Spleen (tissue), 11 donors: ENCODE measurements around the gene CLEC4M. TPM values are rescaled to one million over a fixed set of nuclear protein-coding genes. Genes with fewer than 3 reads are reported as not detected.
A peak's percentile ranks its signal among the peaks of the same experiment; 100 is the strongest.

Experiments used
- DNase-seq: peaks from one replicate; pipeline ENCODE4 v3.0.0-alpha.2; 2020
- H3K27ac ChIP-seq, 8 donors: fragments of 200-600 bp; sonication (generic) in 7 of 8; 1 replicate in 4 of 8; 2 replicates in 4 of 8; pipeline versions ENCODE4 v1.5.0 to v1.8.0; 2016 to 2021; ENCODE audit warnings: inconsistent platforms in 4 of 8, mild to moderate bottlenecking in 4 of 8, moderate library complexity in 1 of 8
- H3K27me3 ChIP-seq, 7 donors: fragments of 200-600 bp; sonication (generic) in 6 of 7; replicated peaks in 1 of 7; 1 replicate in 4 of 7; 2 replicates in 3 of 7; pipeline versions ENCODE4 v1.5.0 to v1.8.0; 2016 to 2021; ENCODE audit warnings: inconsistent platforms in 3 of 7, mild to moderate bottlenecking in 1 of 7
- H3K36me3 ChIP-seq, 6 donors: fragments of 200-600 bp; sonication (generic) in 5 of 6; 1 replicate in 4 of 6; 2 replicates in 2 of 6; pipeline versions ENCODE4 v1.5.0 to v1.8.0; 2016 to 2021; ENCODE audit warnings: inconsistent platforms in 2 of 6
- H3K4me1 ChIP-seq, 6 donors: fragments of 200-600 bp; sonication (generic) in 5 of 6; 1 replicate in 3 of 6; 2 replicates in 3 of 6; pipeline versions ENCODE4 v1.5.0 to v1.8.0; 2016 to 2021; ENCODE audit warnings: inconsistent platforms in 3 of 6
- H3K4me3 ChIP-seq, 8 donors: fragments of 200-600 bp; sonication (generic) in 7 of 8; 1 replicate in 4 of 8; 2 replicates in 4 of 8; pipeline versions ENCODE4 v1.5.0 to v1.8.0; 2016 to 2021; ENCODE audit warnings: inconsistent platforms in 4 of 8, mild to moderate bottlenecking in 4 of 8, moderate library complexity in 2 of 8
- H3K9me3 ChIP-seq, 8 donors: fragments of 200-600 bp; sonication (generic) in 7 of 8; 1 replicate in 4 of 8; 2 replicates in 4 of 8; pipeline versions ENCODE4 v1.5.0 to v1.8.0; 2016 to 2021; ENCODE audit warnings: inconsistent platforms in 4 of 8
- POLR2A ChIP-seq, 3 donors: fragments of 450-650 bp; IDR thresholded peaks; one replicate each; pipeline ENCODE4 v1.5.1; 2017; ENCODE audit warnings: antibody characterized with exemption in 3 of 3, mild to moderate bottlenecking in 1 of 3
- POLR2AphosphoS5 ChIP-seq, 3 donors: sonication (generic); formaldehyde crosslinking; IDR thresholded peaks; one replicate each; pipeline ENCODE4 v1.5.1; 2017; ENCODE audit warnings: antibody characterized with exemption in 3 of 3
- WGBS, 5 donors: extraction: QIAGEN DNeasy Blood & Tissue Kit in 3 of 5; methylation state at CpG; one replicate each; pipeline versions ENCODE4 v1.1.5 to v1.1.7; 2013 to 2018; 5-methylcytosine and 5-hydroxymethylcytosine counted together
- intact Hi-C: fragments of 100-400 bp; cut with DNase I; formaldehyde crosslinking; loops from one replicate; pipeline ENCODE4 v1.15.0; 2023; ENCODE audit warnings: low total_unique reads
- polyA plus RNA-seq, 3 donors: library from polyadenylated mRNA; stranded (reverse); fragments of 200-250 nt; gene quantifications; one replicate each; pipeline ENCODE4 v1.2.1, GENCODE V29; 2013
- total RNA-seq, 7 donors: library from RNA; depleted of rRNA in 3 of 7; stranded (reverse); fragments of >200 nt in 3 of 7; fragmentation: NEBNext Ultra II Directional in 4 of 7; extraction: Animal tissue kit (Norgen Biotek cat#: 25700) in 4 of 7; gene quantifications; one replicate each; pipeline versions ENCODE4 v1.1.0 to v1.2.1, GENCODE V29; 2016 to 2021
- TF ChIP-seq, protein P1 (sequence below), 11 experiments: fragments of 200-600 bp in 7 of 11; fragments of 450-650 bp in 4 of 11; sonication (generic) in 4 of 11; IDR thresholded peaks in 8 of 11; conservative IDR thresholded peaks in 3 of 11; 1 replicate in 7 of 11; 2 replicates in 4 of 11; pipeline versions ENCODE4 v1.4.0 to v1.8.0; 2016 to 2021; ENCODE audit warnings: antibody characterized with exemption in 11 of 11, inconsistent platforms in 4 of 11, mild to moderate bottlenecking in 1 of 11
- donor health status: healthy with polysubstance abuse.
- donor health status: DM: no; HTN: no; CAD: no; lungs with moderate emphysema.
- donor health status: DM: no; HTN: no; CAD: no.
- donor health status: Bipolar disorder and iron deficiency.
- donor health status: healthy.
- donor health status: DM: no; HTN: no; CAD: no.
- donor health status: DM: yes; HTN: yes; CAD: no.

Gene CLEC4M
- total and polyA plus RNA-seq, 10 donors: 0.12 to 3.3 (median 0.57) TPM; not detected in 6

- 78 to 84% (median 79%) methylated on average over 19 of the region's 19 CpGs for WGBS, 5 donors
Measured at GRCh38 chr19:7739801-7740681, 23.0 kb upstream of the CLEC4M start.

GRCh38 chr19:7740682-7741054 lies 22.4 kb upstream of the CLEC4M start:
- intact Hi-C loops: no loop called here
- WGBS, 5 donors: 58 to 73% (median 61%) methylated on average over 6 of the region's 6 CpGs
- Histone ChIP-seq H3K9me3 (no peaks in the 10 kb centered on the region), H3K36me3 (no peaks in the 10 kb centered on the region), H3K4me3 (no peak overlapping the region), H3K27ac (peak overlapping the region in 1 of 8 donors; percentile 39), H3K27me3 (no peaks in the 10 kb centered on the region), H3K4me1 (peaks cover 0 to 28% (median 7%) of the 10 kb centered on the region in 6 donors)
- TF ChIP-seq, protein P1, sequence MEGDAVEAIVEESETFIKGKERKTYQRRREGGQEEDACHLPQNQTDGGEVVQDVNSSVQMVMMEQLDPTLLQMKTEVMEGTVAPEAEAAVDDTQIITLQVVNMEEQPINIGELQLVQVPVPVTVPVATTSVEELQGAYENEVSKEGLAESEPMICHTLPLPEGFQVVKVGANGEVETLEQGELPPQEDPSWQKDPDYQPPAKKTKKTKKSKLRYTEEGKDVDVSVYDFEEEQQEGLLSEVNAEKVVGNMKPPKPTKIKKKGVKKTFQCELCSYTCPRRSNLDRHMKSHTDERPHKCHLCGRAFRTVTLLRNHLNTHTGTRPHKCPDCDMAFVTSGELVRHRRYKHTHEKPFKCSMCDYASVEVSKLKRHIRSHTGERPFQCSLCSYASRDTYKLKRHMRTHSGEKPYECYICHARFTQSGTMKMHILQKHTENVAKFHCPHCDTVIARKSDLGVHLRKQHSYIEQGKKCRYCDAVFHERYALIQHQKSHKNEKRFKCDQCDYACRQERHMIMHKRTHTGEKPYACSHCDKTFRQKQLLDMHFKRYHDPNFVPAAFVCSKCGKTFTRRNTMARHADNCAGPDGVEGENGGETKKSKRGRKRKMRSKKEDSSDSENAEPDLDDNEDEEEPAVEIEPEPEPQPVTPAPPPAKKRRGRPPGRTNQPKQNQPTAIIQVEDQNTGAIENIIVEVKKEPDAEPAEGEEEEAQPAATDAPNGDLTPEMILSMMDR (IDR thresholded peaks at IDR 0.05 in 8 of 11, conservative IDR thresholded peaks at IDR 0.05 in 3 of 11): no peak
- TF ChIP-seq POLR2A (IDR thresholded peaks at IDR 0.05) (no peak), POLR2AphosphoS5 (IDR thresholded peaks at IDR 0.05) (no peak)
- no peak for DNase-seq

More at GRCh38 chr19:7739801-7740681, 23.0 kb upstream of the CLEC4M start:
- Histone ChIP-seq H3K27ac (peak overlapping the region in 1 of 8 donors; percentile 39), H3K9me3 (no peaks in the 10 kb centered on the region), H3K36me3 (no peaks in the 10 kb centered on the region), H3K4me3 (no peak overlapping the region), H3K4me1 (peaks cover 0 to 28% (median 7%) of the 10 kb centered on the region in 6 donors), H3K27me3 (no peaks in the 10 kb centered on the region)
- DNase-seq: no peak
- intact Hi-C loops: no loop called here
- TF ChIP-seq POLR2AphosphoS5 (IDR thresholded peaks at IDR 0.05) (no peak), POLR2A (IDR thresholded peaks at IDR 0.05) (no peak)
- TF ChIP-seq, protein P1 (IDR thresholded peaks at IDR 0.05 in 8 of 11, conservative IDR thresholded peaks at IDR 0.05 in 3 of 11): no peak

DNA sequence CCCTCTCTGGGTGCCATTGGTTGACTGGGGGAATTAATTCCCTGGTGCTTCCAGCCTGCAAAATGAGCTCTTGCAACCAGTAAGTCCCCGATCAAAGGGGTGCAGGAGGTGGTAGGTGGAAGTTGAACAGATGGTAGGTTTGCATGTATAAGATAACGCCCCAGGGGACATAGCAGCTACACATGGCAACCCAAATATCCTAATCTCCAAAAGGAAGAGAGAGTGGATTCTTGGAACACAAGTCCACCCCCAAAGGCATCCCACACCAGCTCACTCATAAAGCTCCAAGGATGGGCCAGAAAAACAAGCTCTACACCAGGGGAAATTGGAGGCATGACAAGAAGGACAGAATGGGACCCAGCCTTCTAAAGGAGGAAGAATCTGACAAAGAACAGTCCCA lies 20.5 kb upstream of the CLEC4M start:
- Histone ChIP-seq H3K4me3 (no peak overlapping the region), H3K9me3 (no peaks in the 10 kb centered on the region), H3K27me3 (peaks cover 0 to 17% (median 0%) of the 10 kb centered on the region in 7 donors), H3K27ac (no peak overlapping the region), H3K36me3 (no peaks in the 10 kb centered on the region), H3K4me1 (peaks cover 0 to 32% (median 7%) of the 10 kb centered on the region in 6 donors)
- peak; percentile 11 for DNase-seq
- 51 to 82% (median 69%) methylated on average over 2 of the region's 2 CpGs for WGBS, 5 donors
- TF ChIP-seq POLR2A (IDR thresholded peaks at IDR 0.05): no peak
- intact Hi-C loops: no loop called here

GRCh38 chr19:7742991-7743390 lies 20.1 kb upstream of the CLEC4M start:
- Histone ChIP-seq H3K4me3 (no peak overlapping the region), H3K9me3 (peaks cover 0 to under 1% (median 0%) of the 10 kb centered on the region in 8 donors), H3K4me1 (peaks cover 0 to 34% (median 7%) of the 10 kb centered on the region in 6 donors), H3K36me3 (no peaks in the 10 kb centered on the region), H3K27me3 (peaks cover 0 to 22% (median 0%) of the 10 kb centered on the region in 7 donors), H3K27ac (no peak overlapping the region)
- 74 to 82% (median 76%) methylated on average over 11 of the region's 11 CpGs for WGBS, 5 donors
- intact Hi-C loops: no loop called here
- no peak for TF ChIP-seq POLR2A (IDR thresholded peaks at IDR 0.05)
- no peak for TF ChIP-seq POLR2AphosphoS5 (IDR thresholded peaks at IDR 0.05)
- TF ChIP-seq, protein P1 (IDR thresholded peaks at IDR 0.05 in 8 of 11, conservative IDR thresholded peaks at IDR 0.05 in 3 of 11): no peak
- DNase-seq: peak; percentile 13
